IMR-90 (cell line): Measurements from ENCODE around the gene G3BP2. TPM values are rescaled to one million over a fixed set of nuclear protein-coding genes. Genes with fewer than 3 reads are reported as not detected.

ENCODE experiments used
- ATAC-seq: fragments of 200-7000 bp; cut with Tn5 transposase; 2 replicates; pipeline ENCODE4 v1.9.1; 2020; ENCODE audit warnings: low read depth, mild to moderate bottlenecking, moderate library complexity
- BruUV-seq: library from RNA; stranded (reverse); fragments of 400-500 nt; replicated peaks from 2 replicates; lab custom pipeline; 2021; lab: Mats Ljungman, UMichigan
- CTCF ChIA-PET: fragments of 300-600 bp; formaldehyde crosslinking; extraction: SDS; loops from one replicate; lab custom pipeline; 2021; ENCODE audit warnings: antibody characterized with exemption; lab: Yijun Ruan, JAX
- POLR2A ChIA-PET: fragments of 300-600 bp; sonication (Branson Sonifier 250); formaldehyde crosslinking; loops from one replicate; lab custom pipeline; 2022; ENCODE audit warnings: antibody characterized with exemption; ENCODE audit not compliant: unreplicated experiment; lab: Charles Lee
- DNase-seq: peaks from one replicate; pipeline ENCODE4 v3.0.0; 2013
- H2AFZ ChIP-seq: replicated peaks from 2 replicates; pipeline ENCODE3; 2013; ENCODE audit warnings: low read length, mild to moderate bottlenecking; ENCODE audit not compliant: poor library complexity
- H2AK5ac ChIP-seq: 2 replicates; pipeline ENCODE4 v1.6.1; 2013; ENCODE audit warnings: low read depth, low read length, inconsistent platforms
- H2AK9ac ChIP-seq: replicated peaks from 2 replicates; pipeline ENCODE3; 2013; ENCODE audit warnings: mild to moderate bottlenecking, low read depth, low read length, moderate library complexity; ENCODE audit not compliant: poor library complexity
- H2BK120ac ChIP-seq: 2 replicates; pipeline ENCODE4 v1.6.1; 2013; ENCODE audit warnings: low read depth, low read length, inconsistent platforms
- H2BK15ac ChIP-seq: 3 replicates; pipeline ENCODE4 v1.6.1; 2013; ENCODE audit warnings: low read depth, low read length, inconsistent platforms
- H2BK20ac ChIP-seq: 2 replicates; pipeline ENCODE4 v1.6.1; 2013; ENCODE audit warnings: low read depth, mild to moderate bottlenecking, inconsistent platforms, low read length, moderate library complexity
- H2BK5ac ChIP-seq: 2 replicates; pipeline ENCODE4 v1.6.1; 2013; ENCODE audit warnings: mild to moderate bottlenecking, low read depth, low read length, inconsistent platforms; ENCODE audit not compliant: poor library complexity, severe bottlenecking
- H3K14ac ChIP-seq: replicated peaks from 2 replicates; pipeline ENCODE4 v1.6.1; 2013; ENCODE audit warnings: low read depth, low read length, inconsistent platforms
- H3K18ac ChIP-seq: 2 replicates; pipeline ENCODE4 v1.6.1; 2013; ENCODE audit warnings: low read depth, low read length, control low read depth
- H3K23ac ChIP-seq: 2 replicates; pipeline ENCODE4 v1.6.1; 2013; ENCODE audit warnings: low read depth, low read length, inconsistent platforms
- H3K27ac ChIP-seq: 2 replicates; pipeline ENCODE4 v1.5.1; 2013; ENCODE audit warnings: mild to moderate bottlenecking, control low read depth, low read length; ENCODE audit not compliant: insufficient read depth
- H3K27me3 ChIP-seq: 2 replicates; pipeline ENCODE4 v1.6.1; 2013; ENCODE audit warnings: low read length; ENCODE audit not compliant: control insufficient read depth, insufficient read depth
- H3K36me3 ChIP-seq: 2 replicates; pipeline ENCODE4 v1.6.1; 2013; ENCODE audit warnings: low read length, mixed read lengths; ENCODE audit not compliant: control insufficient read depth, insufficient read depth
- H3K4ac ChIP-seq: 2 replicates; pipeline ENCODE4 v1.6.1; 2013; ENCODE audit warnings: low read depth, low read length, inconsistent platforms
- H3K4me1 ChIP-seq: 2 replicates; pipeline ENCODE4 v1.6.1; 2013; ENCODE audit warnings: low read length, mixed read lengths; ENCODE audit not compliant: control insufficient read depth, insufficient read depth
- H3K4me2 ChIP-seq: 2 replicates; pipeline ENCODE4 v1.6.1; 2013; ENCODE audit warnings: low read depth, mild to moderate bottlenecking, control low read depth, low read length, moderate library complexity
- H3K4me3 ChIP-seq: 2 replicates; pipeline ENCODE4 v1.5.1; 2013; ENCODE audit warnings: low read depth, mild to moderate bottlenecking, control low read depth, low read length, moderate library complexity; ENCODE audit not compliant: insufficient read depth
- H3K56ac ChIP-seq: 2 replicates; pipeline ENCODE4 v1.6.1; 2013; ENCODE audit warnings: low read length, inconsistent platforms; ENCODE audit not compliant: insufficient read depth; ENCODE audit errors: extremely low read depth
- H3K79me1 ChIP-seq, 2 experiments: 2 replicates each; pipeline ENCODE4 v1.6.1; 2013; ENCODE audit warnings: low read length in 2 of 2, inconsistent platforms in 1 of 2, low read depth in 1 of 2
- H3K9ac ChIP-seq: 2 replicates; pipeline ENCODE4 v1.6.1; 2013; ENCODE audit warnings: low read depth, low read length, control low read depth
- H3K9me1 ChIP-seq: 2 replicates; pipeline ENCODE4 v1.6.1; 2013; ENCODE audit warnings: low read length, inconsistent platforms; ENCODE audit not compliant: insufficient read depth
- H3K9me3 ChIP-seq: 2 replicates; pipeline ENCODE4 v1.6.1; 2013; ENCODE audit warnings: low read length; ENCODE audit not compliant: control insufficient read depth, insufficient read depth
- H4K20me1 ChIP-seq: 2 replicates; pipeline ENCODE4 v1.6.1; 2013; ENCODE audit warnings: low read length, inconsistent platforms; ENCODE audit not compliant: insufficient read depth
- H4K5ac ChIP-seq: 2 replicates; pipeline ENCODE4 v1.6.1; 2013; ENCODE audit warnings: mild to moderate bottlenecking, low read depth, low read length, control low read depth
- H4K8ac ChIP-seq, 2 experiments: 2 replicates each; pipeline ENCODE4 v1.6.1; 2013; ENCODE audit warnings: low read depth in 2 of 2, low read length in 2 of 2, control low read depth in 1 of 2, inconsistent platforms in 1 of 2
- H4K91ac ChIP-seq: 2 replicates; pipeline ENCODE4 v1.6.1; 2013; ENCODE audit warnings: low read depth, low read length, inconsistent platforms; ENCODE audit not compliant: insufficient read depth
- BHLHE40 ChIP-seq: fragments of 150-350 bp; IDR thresholded peaks from 2 replicates; pipeline ENCODE4 v1.6.1; 2016; ENCODE audit warnings: mild to moderate bottlenecking, low read depth, low read length
- CEBPB ChIP-seq: IDR thresholded peaks from 2 replicates; pipeline ENCODE4 v1.6.1; 2012; ENCODE audit warnings: low read depth, low read length, improper control_type of control experiment
- CHD1 ChIP-seq: IDR thresholded peaks from 2 replicates; pipeline ENCODE4 v1.6.1; 2012; ENCODE audit warnings: low read depth, low read length, improper control_type of control experiment
- CTCF ChIP-seq: conservative IDR thresholded peaks from 2 replicates; pipeline ENCODE4 v1.5.1; 2012; ENCODE audit warnings: mild to moderate bottlenecking, low read depth, low read length, improper control_type of control experiment
- ELK1 ChIP-seq: fragments of 150-350 bp; IDR thresholded peaks from 2 replicates; pipeline ENCODE4 v1.6.1; 2016; ENCODE audit warnings: low read depth, mild to moderate bottlenecking, low read length, moderate library complexity, borderline replicate concordance
- FOS ChIP-seq: fragments of 150-350 bp; IDR thresholded peaks from 2 replicates; pipeline ENCODE4 v1.6.1; 2016; ENCODE audit warnings: low read depth, low read length
- MAFK ChIP-seq: IDR thresholded peaks from 2 replicates; pipeline ENCODE4 v1.6.1; 2012; ENCODE audit warnings: low read depth, low read length, improper control_type of control experiment
- MAZ ChIP-seq: IDR thresholded peaks from 2 replicates; pipeline ENCODE4 v1.6.1; 2012; ENCODE audit warnings: low read depth, mild to moderate bottlenecking, low read length, improper control_type of control experiment, moderate library complexity, borderline replicate concordance
- MXI1 ChIP-seq: IDR thresholded peaks from 2 replicates; pipeline ENCODE4 v1.6.1; 2012; ENCODE audit warnings: low read depth, mild to moderate bottlenecking, low read length, moderate library complexity, borderline replicate concordance
- NFE2L2 ChIP-seq: fragments of 150-350 bp; IDR thresholded peaks from 2 replicates; pipeline ENCODE4 v1.6.1; 2016; ENCODE audit warnings: low read depth, mild to moderate bottlenecking, low read length
- POLR2A ChIP-seq: IDR thresholded peaks from 2 replicates; pipeline ENCODE4 v1.6.1; 2012; ENCODE audit warnings: mild to moderate bottlenecking, low read depth, low read length
- RAD21 ChIP-seq: IDR thresholded peaks from 2 replicates; pipeline ENCODE4 v1.6.1; 2012; ENCODE audit warnings: low read length, improper control_type of control experiment
- RCOR1 ChIP-seq: IDR thresholded peaks from 2 replicates; pipeline ENCODE4 v1.6.1; 2012; ENCODE audit warnings: mild to moderate bottlenecking, low read length, improper control_type of control experiment; ENCODE audit not compliant: insufficient replicate concordance
- RFX5 ChIP-seq: IDR thresholded peaks from 2 replicates; pipeline ENCODE4 v1.8.0; 2012; ENCODE audit warnings: low read depth, mild to moderate bottlenecking, low read length, moderate library complexity
- SMC3 ChIP-seq: fragments of 150-350 bp; IDR thresholded peaks from 2 replicates; pipeline ENCODE4 v1.6.1; 2016; ENCODE audit warnings: low read depth, mild to moderate bottlenecking, antibody characterized with exemption, low read length, moderate library complexity
- USF2 ChIP-seq: fragments of 150-350 bp; IDR thresholded peaks from 2 replicates; pipeline ENCODE4 v1.6.1; 2017; ENCODE audit warnings: mild to moderate bottlenecking, antibody characterized with exemption, low read length, low read depth
- WGBS, 2 experiments: methylation state at CpG; one replicate each; pipeline versions ENCODE4 v1.1.5 to v1.1.7; 2013; ENCODE audit warnings: missing lambda C conversion rate in 2 of 2; ENCODE audit not compliant: insufficient read length in 1 of 2; ENCODE audit errors: extremely low coverage in 2 of 2; 5-methylcytosine and 5-hydroxymethylcytosine counted together
- dilution Hi-C: fragments of 300-500 bp; cut with HindIII; formaldehyde crosslinking; loops from one replicate; pipeline ENCODE4 v1.14.3; 2018; ENCODE audit warnings: low sequenced_read_pairs; ENCODE audit not compliant: unreplicated experiment
- in situ Hi-C: fragments of 300-500 bp; cut with MboI; formaldehyde crosslinking; loops from 3 replicates; pipeline ENCODE4 v1.14.3; 2019; ENCODE audit warnings: low sequenced_read_pairs, inconsistent platforms, mixed read lengths
- intact Hi-C: fragments of 100-400 bp; cut with micrococcal nuclease; formaldehyde crosslinking; loops from 2 replicates; pipeline ENCODE4 v1.10.0; 2022
- polyA plus RNA-seq, 3 experiments: library from polyadenylated mRNA; depleted of rRNA; stranded (reverse); fragments of >200 nt; gene quantifications; 2 replicates each; pipeline ENCODE4 v1.2.3, GENCODE V29; 2012; ENCODE audit warnings: low replicate concordance in 1 of 3
- total RNA-seq: library from RNA; depleted of rRNA; stranded (reverse); fragments of >200 nt; gene quantifications from 2 replicates; pipeline ENCODE4 v1.2.3, GENCODE V29; 2012

The G3BP2 gene
- total and polyA plus RNA-seq, 2 of the 4 experiments (the other 2 are of a cell fraction): 80.5 to 183 TPM

GRCh38 chr4:75630937-75631329 lies 42.3 kb downstream of the G3BP2 start:
- dilution Hi-C loops (no loop called here), intact Hi-C loops (no loop called here), in situ Hi-C loops (no loop called here)
- ChIA-PET CTCF (no interaction called here), POLR2A (no interaction called here)
- Histone ChIP-seq H2BK15ac (no peak overlapping the region), H3K23ac (0 out of 2 replicates have a peak overlapping the region, but pooled peaks have one; percentile 50), H3K4me3 (peak overlapping the region; percentile 66), H2AFZ (peak overlapping the region; percentile 97), H3K4me2 (peak overlapping the region; percentile 80), H3K18ac (no peak overlapping the region), H3K9me1 (peaks cover 5% of the 10 kb centered on the region; the same call in 1 of the 2 replicates), H2BK120ac (no peak overlapping the region), H3K79me1 (no peaks in the 10 kb centered on the region), H2BK5ac (no peak overlapping the region), H3K9me3 (no peaks in the 10 kb centered on the region), H4K20me1 (no peaks in the 10 kb centered on the region), H3K56ac (no peak overlapping the region), H3K4me1 (peaks cover 2% of the 10 kb centered on the region; the same call in 1 of the 2 replicates), H3K27me3 (no peaks in the 10 kb centered on the region), H3K4ac (peak overlapping the region; percentile 63; the same call in 1 of the 2 replicates), H3K27ac (no peak overlapping the region), H3K9ac (no peak overlapping the region), H4K91ac (no peak overlapping the region), H3K36me3 (no peaks in the 10 kb centered on the region), H2AK9ac (peak overlapping the region; percentile 22), H2AK5ac (no peak overlapping the region), H4K8ac (peak overlapping the region in 1 of 2 experiments; percentile 53; a peak in 2 of 4 replicates), H2BK20ac (no peak overlapping the region), H4K5ac (no peak overlapping the region), H3K14ac (no peak overlapping the region; the same call in 1 of the 2 replicates)
- no TSS peak for BruUV-seq
- ATAC-seq: no peak; the same call in 1 of the 2 replicates
- 57% methylated on average over 6 of the region's 9 CpGs; no CpG with 5 or more reads in 1 of the 2 experiments for WGBS, 2 experiments
- TF ChIP-seq MXI1: no peak
- TF ChIP-seq ELK1: no peak
- TF ChIP-seq NFE2L2: no peak
- TF ChIP-seq FOS: no peak
- TF ChIP-seq POLR2A: no peak
- TF ChIP-seq USF2: no peak
- no peak for TF ChIP-seq CTCF
- no peak for TF ChIP-seq MAZ
- TF ChIP-seq RCOR1: no peak
- TF ChIP-seq CEBPB: no peak
- TF ChIP-seq RAD21: no peak
- TF ChIP-seq BHLHE40: no peak
- no peak for TF ChIP-seq MAFK
- no peak for TF ChIP-seq CHD1
- no peak for TF ChIP-seq RFX5
- TF ChIP-seq SMC3: no peak
- no peak for DNase-seq
